ENCODE measurements around the gene HEPHL1.

The HEPHL1 gene

DNA sequence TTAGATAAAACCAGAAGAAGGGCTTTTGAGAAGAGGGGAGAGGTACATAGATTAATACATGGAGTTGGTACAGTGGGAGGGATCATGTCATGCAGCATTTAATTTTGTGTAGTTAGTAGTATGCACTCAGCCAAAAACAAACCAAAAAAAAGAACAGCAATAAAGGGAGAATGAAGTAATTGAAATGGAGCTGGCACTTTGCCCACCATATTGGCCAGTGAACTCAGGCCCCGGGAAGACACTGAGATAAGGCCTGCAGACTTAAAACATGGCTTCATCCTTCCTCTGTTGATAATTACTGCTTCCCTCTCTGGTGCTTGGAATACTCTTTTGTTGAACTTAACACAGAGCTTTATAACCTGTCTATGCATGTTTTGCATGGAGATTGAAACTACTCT, 110.6 kb downstream of the HEPHL1 start:
- Histone ChIP-seq H3K4me3 (ENCODE audit: low read depth in 1 of 5, low read length in 5 of 5) (peak overlapping the region in 4 of 5 donors; percentile 28 to 94 (median 91)), H3K27ac (ENCODE audit: low read depth, low read length) (peak overlapping the region; percentile 90), H3K9ac (ENCODE audit: low read length in 5 of 5) (peak overlapping the region in 2 of 5 donors; percentile 4 to 16), H3K9me3 (ENCODE audit: control insufficient read depth in 5 of 5, low read length in 5 of 5) (no peaks in the 10 kb centered on the region), H3K27me3 (ENCODE audit: control insufficient read depth in 5 of 5, insufficient read depth in 4 of 5, low read length in 5 of 5) (no peaks in the 10 kb centered on the region), H3K4me1 (ENCODE audit: control insufficient read depth in 5 of 5, insufficient read depth in 5 of 5, low read length in 5 of 5) (peaks cover 17 to 70% (median 61%) of the 10 kb centered on the region in 5 donors), H3K36me3 (ENCODE audit: control insufficient read depth in 5 of 5, insufficient read depth in 5 of 5, low read length in 5 of 5) (no peaks in the 10 kb centered on the region)

- Histone ChIP-seq H3K36me3 (ENCODE audit: control insufficient read depth in 5 of 5, insufficient read depth in 5 of 5, low read length in 5 of 5) (no peaks in the 10 kb centered on the region), H3K27ac (ENCODE audit: low read depth, low read length) (peak overlapping the region; percentile 90), H3K9ac (ENCODE audit: low read length in 5 of 5) (no peak overlapping the region), H3K4me1 (ENCODE audit: control insufficient read depth in 5 of 5, insufficient read depth in 5 of 5, low read length in 5 of 5) (peaks cover 17 to 72% (median 61%) of the 10 kb centered on the region in 5 donors), H3K4me3 (ENCODE audit: low read depth in 1 of 5, low read length in 5 of 5) (no peak overlapping the region), H3K27me3 (ENCODE audit: control insufficient read depth in 5 of 5, insufficient read depth in 4 of 5, low read length in 5 of 5) (no peaks in the 10 kb centered on the region), H3K9me3 (ENCODE audit: control insufficient read depth in 5 of 5, low read length in 5 of 5) (no peaks in the 10 kb centered on the region)
Observed at GRCh38 chr11:94132152-94132558, 111.0 kb downstream of the HEPHL1 start.

DNA sequence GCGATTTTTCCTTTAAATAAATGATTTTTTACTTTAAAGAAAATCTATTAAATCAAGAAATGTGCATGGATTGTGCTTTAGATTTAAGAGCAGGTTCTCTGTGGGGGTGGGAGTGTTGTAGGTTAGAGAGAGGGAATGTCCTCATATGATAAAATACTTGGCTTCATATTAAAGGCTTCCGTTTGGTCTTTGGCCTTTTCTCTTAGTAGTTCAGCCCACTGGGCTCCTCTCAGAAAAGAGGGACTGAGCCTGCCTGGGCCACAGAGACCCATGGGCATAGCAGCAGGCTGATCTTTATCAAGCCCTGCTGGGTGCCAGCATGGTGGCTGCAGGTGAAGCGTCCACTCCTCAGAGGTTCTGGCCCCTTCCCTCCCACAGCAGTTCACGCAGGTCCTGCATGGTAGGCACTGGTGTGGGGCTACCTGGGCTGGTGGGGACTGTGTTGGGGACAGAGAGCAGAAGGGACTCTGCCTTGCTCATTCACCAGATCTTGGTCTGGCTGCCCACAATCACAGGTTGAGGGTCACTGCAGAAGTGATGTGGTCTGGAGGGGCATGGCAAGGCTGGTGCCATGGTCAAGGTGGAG, 111.8 kb downstream of the HEPHL1 start:
- no peaks in the 10 kb centered on the region for H3K27me3 ChIP-seq (ENCODE audit: control insufficient read depth in 5 of 5, insufficient read depth in 4 of 5, low read length in 5 of 5)
- H3K27ac ChIP-seq (ENCODE audit: low read depth, low read length): peak overlapping the region; percentile 90
- H3K4me3 ChIP-seq (ENCODE audit: low read depth in 1 of 5, low read length in 5 of 5): no peak overlapping the region
- H3K4me1 ChIP-seq (ENCODE audit: control insufficient read depth in 5 of 5, insufficient read depth in 5 of 5, low read length in 5 of 5): peaks cover 17 to 69% (median 59%) of the 10 kb centered on the region in 5 donors
- no peaks in the 10 kb centered on the region for H3K9me3 ChIP-seq (ENCODE audit: control insufficient read depth in 5 of 5, low read length in 5 of 5)
- H3K36me3 ChIP-seq (ENCODE audit: control insufficient read depth in 5 of 5, insufficient read depth in 5 of 5, low read length in 5 of 5): no peaks in the 10 kb centered on the region
- no peak overlapping the region for H3K9ac ChIP-seq (ENCODE audit: low read length in 5 of 5)

- H3K27me3 ChIP-seq (ENCODE audit: control insufficient read depth in 5 of 5, insufficient read depth in 4 of 5, low read length in 5 of 5): no peaks in the 10 kb centered on the region
- no peak overlapping the region for H3K27ac ChIP-seq (ENCODE audit: low read depth, low read length)
- no peak overlapping the region for H3K4me3 ChIP-seq (ENCODE audit: low read depth in 1 of 5, low read length in 5 of 5)
- H3K9me3 ChIP-seq (ENCODE audit: control insufficient read depth in 5 of 5, low read length in 5 of 5): no peaks in the 10 kb centered on the region
- H3K4me1 ChIP-seq (ENCODE audit: control insufficient read depth in 5 of 5, insufficient read depth in 5 of 5, low read length in 5 of 5): peaks cover 17 to 62% (median 55%) of the 10 kb centered on the region in 5 donors
- H3K9ac ChIP-seq (ENCODE audit: low read length in 5 of 5): peak overlapping the region in 1 of 5 donors; percentile 13
- H3K36me3 ChIP-seq (ENCODE audit: control insufficient read depth in 5 of 5, insufficient read depth in 5 of 5, low read length in 5 of 5): no peaks in the 10 kb centered on the region
Observed at GRCh38 chr11:94133752-94134151, 112.6 kb downstream of the HEPHL1 start.

GRCh38 chr11:94134651-94135512, 113.7 kb downstream of the HEPHL1 start:
- H3K4me3 ChIP-seq (ENCODE audit: low read depth in 1 of 5, low read length in 5 of 5): peak overlapping the region in 3 of 5 donors; percentile 26 to 47 (median 40)
- H3K9ac ChIP-seq (ENCODE audit: low read length in 5 of 5): peak overlapping the region in 2 of 5 donors; percentile 26 to 61

DNA sequence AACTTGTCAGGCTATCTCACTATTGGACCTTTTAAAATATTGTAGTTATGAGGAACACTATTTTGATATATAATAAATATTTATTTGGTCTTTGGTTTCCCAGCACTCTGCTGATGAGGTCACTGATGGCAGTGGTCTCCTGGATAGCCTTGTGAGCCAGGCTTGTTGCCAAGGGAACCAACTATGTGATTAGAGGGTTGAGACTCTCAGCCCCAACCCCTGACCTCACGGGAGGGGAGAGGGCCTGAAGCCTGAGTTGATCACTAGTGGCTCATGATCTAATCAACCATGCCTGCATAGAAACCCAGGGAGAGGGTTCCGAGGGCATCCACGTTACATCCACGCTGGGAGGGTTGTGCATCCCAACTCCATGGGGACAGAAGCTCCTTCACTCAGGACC, 118.3 kb downstream of the HEPHL1 start:
- no peak overlapping the region for H3K4me3 ChIP-seq (ENCODE audit: low read depth in 1 of 5, low read length in 5 of 5)
- no peaks in the 10 kb centered on the region for H3K36me3 ChIP-seq (ENCODE audit: control insufficient read depth in 5 of 5, insufficient read depth in 5 of 5, low read length in 5 of 5)
- H3K27ac ChIP-seq (ENCODE audit: low read depth, low read length): no peak overlapping the region
- peaks cover 4 to 27% (median 19%) of the 10 kb centered on the region in 5 donors for H3K4me1 ChIP-seq (ENCODE audit: control insufficient read depth in 5 of 5, insufficient read depth in 5 of 5, low read length in 5 of 5)
- no peak overlapping the region for H3K9ac ChIP-seq (ENCODE audit: low read length in 5 of 5)
- no peaks in the 10 kb centered on the region for H3K9me3 ChIP-seq (ENCODE audit: control insufficient read depth in 5 of 5, low read length in 5 of 5)
- no peaks in the 10 kb centered on the region for H3K27me3 ChIP-seq (ENCODE audit: control insufficient read depth in 5 of 5, insufficient read depth in 4 of 5, low read length in 5 of 5)

More at GRCh38 chr11:94134651-94135512, 113.7 kb downstream of the HEPHL1 start:
- Histone ChIP-seq H3K4me1 (ENCODE audit: control insufficient read depth in 5 of 5, insufficient read depth in 5 of 5, low read length in 5 of 5) (peaks cover 17 to 56% (median 48%) of the 10 kb centered on the region in 5 donors), H3K9me3 (ENCODE audit: control insufficient read depth in 5 of 5, low read length in 5 of 5) (no peaks in the 10 kb centered on the region), H3K36me3 (ENCODE audit: control insufficient read depth in 5 of 5, insufficient read depth in 5 of 5, low read length in 5 of 5) (no peaks in the 10 kb centered on the region), H3K27me3 (ENCODE audit: control insufficient read depth in 5 of 5, insufficient read depth in 4 of 5, low read length in 5 of 5) (no peaks in the 10 kb centered on the region), H3K27ac (ENCODE audit: low read depth, low read length) (peak overlapping the region; percentile 68)

GRCh38 chr11:94140154-94140655, 119.1 kb downstream of the HEPHL1 start:
- Histone ChIP-seq H3K27me3 (ENCODE audit: control insufficient read depth in 5 of 5, insufficient read depth in 4 of 5, low read length in 5 of 5) (no peaks in the 10 kb centered on the region), H3K9ac (ENCODE audit: low read length in 5 of 5) (no peak overlapping the region), H3K9me3 (ENCODE audit: control insufficient read depth in 5 of 5, low read length in 5 of 5) (no peaks in the 10 kb centered on the region), H3K27ac (ENCODE audit: low read depth, low read length) (no peak overlapping the region), H3K4me3 (ENCODE audit: low read depth in 1 of 5, low read length in 5 of 5) (no peak overlapping the region), H3K4me1 (ENCODE audit: control insufficient read depth in 5 of 5, insufficient read depth in 5 of 5, low read length in 5 of 5) (peaks cover 0 to 20% (median 14%) of the 10 kb centered on the region in 5 donors), H3K36me3 (ENCODE audit: control insufficient read depth in 5 of 5, insufficient read depth in 5 of 5, low read length in 5 of 5) (no peaks in the 10 kb centered on the region)

DNA sequence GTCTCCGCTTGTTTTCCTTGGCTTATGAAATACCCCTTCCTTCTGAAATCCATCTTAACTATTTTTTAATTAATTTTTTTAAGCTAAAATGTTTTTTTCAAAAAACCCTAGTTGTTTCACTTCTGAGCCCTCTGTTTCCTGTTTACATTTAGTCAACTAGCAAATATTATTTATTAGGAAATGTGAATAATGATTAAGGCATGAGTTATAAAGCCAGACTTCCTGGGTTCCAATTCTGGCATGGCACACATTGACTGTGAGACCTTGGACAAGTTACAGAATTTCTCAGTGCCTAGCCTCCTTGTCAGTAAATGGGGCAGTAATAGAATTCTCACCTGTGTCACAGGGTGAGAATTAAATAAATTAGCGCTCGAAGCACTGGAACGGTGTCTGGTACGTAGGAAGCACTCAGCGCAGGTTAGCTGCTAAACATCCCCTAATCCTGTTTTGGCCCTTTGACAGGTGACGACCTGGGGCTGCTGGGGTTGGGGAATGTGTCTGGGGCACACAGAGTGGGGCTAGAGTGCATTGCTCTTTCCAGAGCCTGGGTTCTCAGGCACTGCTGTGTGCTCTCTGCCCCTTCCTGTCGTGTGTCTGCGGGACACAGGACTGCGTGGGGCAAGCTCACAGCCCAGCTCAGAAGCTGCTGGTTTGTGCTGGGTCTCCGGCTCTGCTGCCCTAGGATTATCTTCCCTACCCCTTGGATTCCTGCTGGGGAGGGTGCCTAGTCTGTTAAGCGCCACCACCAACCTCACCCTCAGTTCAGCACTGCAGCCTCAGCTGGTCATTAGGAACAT, 120.6 kb downstream of the HEPHL1 start:
- Histone ChIP-seq H3K9ac (ENCODE audit: low read length in 5 of 5) (no peak overlapping the region), H3K4me1 (ENCODE audit: control insufficient read depth in 5 of 5, insufficient read depth in 5 of 5, low read length in 5 of 5) (peaks cover 0 to 21% (median 18%) of the 10 kb centered on the region in 5 donors), H3K27me3 (ENCODE audit: control insufficient read depth in 5 of 5, insufficient read depth in 4 of 5, low read length in 5 of 5) (no peaks in the 10 kb centered on the region), H3K9me3 (ENCODE audit: control insufficient read depth in 5 of 5, low read length in 5 of 5) (no peaks in the 10 kb centered on the region), H3K36me3 (ENCODE audit: control insufficient read depth in 5 of 5, insufficient read depth in 5 of 5, low read length in 5 of 5) (no peaks in the 10 kb centered on the region), H3K4me3 (ENCODE audit: low read depth in 1 of 5, low read length in 5 of 5) (no peak overlapping the region), H3K27ac (ENCODE audit: low read depth, low read length) (no peak overlapping the region)

GRCh38 chr11:94142308-94143281, 121.4 kb downstream of the HEPHL1 start:
- no peak overlapping the region for H3K4me3 ChIP-seq (ENCODE audit: low read depth in 1 of 5, low read length in 5 of 5)
- H3K27ac ChIP-seq (ENCODE audit: low read depth, low read length): no peak overlapping the region
- peaks cover 0 to 22% (median 18%) of the 10 kb centered on the region in 5 donors for H3K4me1 ChIP-seq (ENCODE audit: control insufficient read depth in 5 of 5, insufficient read depth in 5 of 5, low read length in 5 of 5)
- H3K9ac ChIP-seq (ENCODE audit: low read length in 5 of 5): no peak overlapping the region
- no peaks in the 10 kb centered on the region for H3K36me3 ChIP-seq (ENCODE audit: control insufficient read depth in 5 of 5, insufficient read depth in 5 of 5, low read length in 5 of 5)
- no peaks in the 10 kb centered on the region for H3K9me3 ChIP-seq (ENCODE audit: control insufficient read depth in 5 of 5, low read length in 5 of 5)
- no peaks in the 10 kb centered on the region for H3K27me3 ChIP-seq (ENCODE audit: control insufficient read depth in 5 of 5, insufficient read depth in 4 of 5, low read length in 5 of 5)
